Neural progenitor cell (in vitro differentiated cells): Measurements from ENCODE around the gene GPR162. TPM values are rescaled to one million over a fixed set of nuclear protein-coding genes. Genes with fewer than 3 reads are reported as not detected.

Experiments
- DNase-seq: peaks from one replicate; pipeline ENCODE4 v3.0.0-alpha.2; 2016; ENCODE audit warnings: low spot score
- H2AFZ ChIP-seq: fragments of 200-600 bp; sonication (generic); replicated peaks from 2 replicates; pipeline ENCODE4 v1.6.1; 2016; ENCODE audit warnings: antibody characterized with exemption
- H3F3A ChIP-seq: fragments of 200-600 bp; sonication (generic); 2 replicates; pipeline ENCODE4 v1.6.1; 2016; ENCODE audit warnings: antibody characterized with exemption, low read depth
- H3K27ac ChIP-seq: fragments of 200-600 bp; sonication (generic); 2 replicates; pipeline ENCODE4 v1.5.1; 2016; ENCODE audit warnings: mild to moderate bottlenecking
- H3K27me3 ChIP-seq: fragments of 200-600 bp; sonication (generic); 2 replicates; pipeline ENCODE4 v1.6.1; 2016; ENCODE audit warnings: mild to moderate bottlenecking, moderate library complexity
- H3K36me3 ChIP-seq: fragments of 200-600 bp; sonication (generic); 2 replicates; pipeline ENCODE4 v1.5.1; 2016
- H3K4me1 ChIP-seq: fragments of 200-600 bp; sonication (generic); 2 replicates; pipeline ENCODE4 v1.6.1; 2016; ENCODE audit warnings: mixed run types
- H3K4me2 ChIP-seq: fragments of 200-600 bp; sonication (generic); 2 replicates; pipeline ENCODE4 v1.6.1; 2016
- H3K4me3 ChIP-seq: fragments of 200-600 bp; sonication (generic); 2 replicates; pipeline ENCODE4 v1.5.1; 2016
- H3K79me2 ChIP-seq: fragments of 200-600 bp; sonication (generic); 2 replicates; pipeline ENCODE4 v1.6.1; 2016; ENCODE audit warnings: low read depth
- H3K9ac ChIP-seq: fragments of 200-600 bp; sonication (generic); 2 replicates; pipeline ENCODE4 v1.6.1; 2016
- H3K9me3 ChIP-seq: fragments of 200-600 bp; sonication (generic); 2 replicates; pipeline ENCODE4 v1.5.1; 2016; ENCODE audit warnings: low read depth
- H4K20me1 ChIP-seq: fragments of 200-600 bp; sonication (generic); 2 replicates; pipeline ENCODE4 v1.6.1; 2016; ENCODE audit warnings: low read depth
- H3K27ac Mint-ChIP-seq: 3 replicates; pipeline ENCODE4 v1.8.0; 2021; ENCODE audit warnings: mixed read lengths
- H3K27me3 Mint-ChIP-seq: 2 replicates; pipeline ENCODE4 v1.8.0; 2022; ENCODE audit warnings: low read depth, mild to moderate bottlenecking, inconsistent platforms, moderate library complexity, mixed read lengths; ENCODE audit not compliant: insufficient read depth
- H3K36me3 Mint-ChIP-seq: 3 replicates; pipeline ENCODE4 v1.8.0; 2021; ENCODE audit warnings: mixed read lengths
- H3K4me1 Mint-ChIP-seq: 3 replicates; pipeline ENCODE4 v1.8.0; 2021; ENCODE audit warnings: mixed read lengths
- H3K4me3 Mint-ChIP-seq: 3 replicates; pipeline ENCODE4 v1.8.0; 2021; ENCODE audit warnings: mild to moderate bottlenecking, moderate library complexity, mixed read lengths
- H3K9me3 Mint-ChIP-seq: 3 replicates; pipeline ENCODE4 v1.8.0; 2020; ENCODE audit warnings: mixed read lengths
- CTCF ChIP-seq: fragments of 200-600 bp; sonication (generic); IDR thresholded peaks from 2 replicates; pipeline ENCODE4 v1.5.1; 2017; ENCODE audit warnings: antibody characterized with exemption, mild to moderate bottlenecking
- EZH2 ChIP-seq: fragments of 200-600 bp; sonication (generic); IDR thresholded peaks from 2 replicates; pipeline ENCODE4 v1.6.1; 2017; ENCODE audit warnings: antibody characterized with exemption, mild to moderate bottlenecking, moderate library complexity
- EZH2phosphoT487 ChIP-seq: fragments of 200-600 bp; sonication (generic); IDR thresholded peaks from 2 replicates; pipeline ENCODE4 v1.6.1; 2017; ENCODE audit warnings: antibody characterized with exemption
- total RNA-seq: library from RNA; depleted of rRNA; stranded (reverse); fragments of >200 nt; gene quantifications from 2 replicates; pipeline ENCODE4 v1.2.3, GENCODE V29; 2015; ENCODE audit warnings: low replicate concordance

The GPR162 gene
- total RNA-seq, 1 donor from 2014 or later = 10.0 TPM

- Mint-ChIP-seq H3K4me3 (no peak overlapping the region), H3K9me3 (no peaks in the 10 kb centered on the region), H3K4me1 (peaks cover 27% of the 10 kb centered on the region), H3K36me3 (peaks cover 22% of the 10 kb centered on the region), H3K27me3 (peaks cover 2% of the 10 kb centered on the region), H3K27ac (no peak overlapping the region)
- H3K4me3 ChIP-seq = no peak overlapping the region
- no peaks in the 10 kb centered on the region for H3K79me2 ChIP-seq
- H3F3A ChIP-seq = peaks cover 61% of the 10 kb centered on the region
- no peak overlapping the region for H2AFZ ChIP-seq
- no peak for TF ChIP-seq CTCF
- no peak for TF ChIP-seq EZH2
- no peak for TF ChIP-seq EZH2phosphoT487
- H3K27me3 ChIP-seq = no peaks in the 10 kb centered on the region
- peaks cover 27% of the 10 kb centered on the region for H3K4me1 ChIP-seq
- no peak overlapping the region for H3K4me2 ChIP-seq
- no peak overlapping the region for H3K9ac ChIP-seq
- H4K20me1 ChIP-seq = peaks cover 72% of the 10 kb centered on the region
- DNase-seq = no peak
- peaks cover 4% of the 10 kb centered on the region for H3K36me3 ChIP-seq
- H3K27ac ChIP-seq = no peak overlapping the region
- H3K9me3 ChIP-seq = no peaks in the 10 kb centered on the region
These were observed 15.2 kb downstream of the GPR162 start for GRCh38 chr12:6836851-6837250.

DNA sequence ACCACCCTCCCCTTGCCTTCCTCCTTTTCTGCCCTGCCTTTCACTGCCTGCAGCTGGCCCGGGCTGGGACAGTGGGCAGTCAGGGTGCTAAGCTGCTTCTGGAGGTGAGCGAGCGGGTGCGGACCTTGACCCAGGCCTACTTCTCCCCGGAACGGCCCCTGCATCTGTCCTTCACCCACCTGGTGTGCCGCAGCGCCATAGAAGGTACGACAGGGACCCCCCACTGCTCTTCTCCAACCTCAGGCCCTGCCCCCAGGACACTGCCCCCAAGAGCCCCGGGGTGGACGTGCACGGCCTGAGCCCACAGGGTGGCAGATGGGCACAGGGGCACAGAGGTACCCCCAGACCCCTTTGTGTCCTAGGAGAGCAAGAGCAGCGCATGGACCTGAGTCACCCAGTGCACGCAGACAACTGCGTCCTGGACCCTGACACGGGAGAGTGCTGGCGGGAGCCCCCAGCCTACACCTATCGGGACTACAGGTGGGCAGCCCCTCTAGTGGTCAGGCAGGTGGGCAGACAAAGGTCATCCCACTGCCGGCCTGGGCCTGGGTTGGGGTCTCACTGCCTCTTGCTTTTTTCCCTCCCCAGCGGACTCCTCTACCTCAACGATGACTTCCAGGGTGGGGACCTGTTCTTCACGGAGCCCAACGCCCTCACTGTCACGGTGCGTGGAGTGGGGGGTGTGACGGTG, 15.9 kb downstream of the GPR162 start:
- no peaks in the 10 kb centered on the region for H3K9me3 Mint-ChIP-seq
- TF ChIP-seq EZH2phosphoT487 (no peak), EZH2 (no peak), CTCF (no peak)
- H4K20me1 ChIP-seq = peaks cover 72% of the 10 kb centered on the region
- no peak overlapping the region for H3K4me3 ChIP-seq
- H3K4me2 ChIP-seq = no peak overlapping the region
- no peaks in the 10 kb centered on the region for H3K27me3 Mint-ChIP-seq
- H3K36me3 Mint-ChIP-seq = peaks cover 18% of the 10 kb centered on the region
- DNase-seq = no peak
- no peaks in the 10 kb centered on the region for H3K9me3 ChIP-seq
- no peaks in the 10 kb centered on the region for H3K79me2 ChIP-seq
- no peaks in the 10 kb centered on the region for H3K27me3 ChIP-seq
- no peak overlapping the region for H3K9ac ChIP-seq
- no peak overlapping the region for H2AFZ ChIP-seq
- H3F3A ChIP-seq = peaks cover 61% of the 10 kb centered on the region
- no peaks in the 10 kb centered on the region for H3K36me3 ChIP-seq
- H3K4me1 ChIP-seq = peaks cover 27% of the 10 kb centered on the region
- H3K27ac Mint-ChIP-seq = no peak overlapping the region
- H3K4me3 Mint-ChIP-seq = no peak overlapping the region
- peaks cover 29% of the 10 kb centered on the region for H3K4me1 Mint-ChIP-seq
- no peak overlapping the region for H3K27ac ChIP-seq

- Histone ChIP-seq H2AFZ (no peak overlapping the region), H3K9me3 (no peaks in the 10 kb centered on the region), H3K27ac (peak overlapping the region; percentile 29), H3K4me2 (no peak overlapping the region), H3K27me3 (no peaks in the 10 kb centered on the region), H3K9ac (no peak overlapping the region), H4K20me1 (peaks cover 67% of the 10 kb centered on the region), H3K4me1 (peaks cover 27% of the 10 kb centered on the region), H3K79me2 (no peaks in the 10 kb centered on the region), H3K4me3 (no peak overlapping the region), H3K36me3 (no peaks in the 10 kb centered on the region), H3F3A (peaks cover 60% of the 10 kb centered on the region)
- DNase-seq = no peak
- TF ChIP-seq EZH2phosphoT487 (no peak), EZH2 (no peak)
- H3K4me3 Mint-ChIP-seq = no peak overlapping the region
- H3K4me1 Mint-ChIP-seq = peaks cover 29% of the 10 kb centered on the region
- no peak overlapping the region for H3K27ac Mint-ChIP-seq
- H3K9me3 Mint-ChIP-seq = no peaks in the 10 kb centered on the region
- H3K27me3 Mint-ChIP-seq = no peaks in the 10 kb centered on the region
- peaks cover 26% of the 10 kb centered on the region for H3K36me3 Mint-ChIP-seq
These were observed 17.2 kb downstream of the GPR162 start for GRCh38 chr12:6838854-6839253.

- no peaks in the 10 kb centered on the region for H3K79me2 ChIP-seq
- no peak overlapping the region for H3K4me3 Mint-ChIP-seq
- H3K9me3 Mint-ChIP-seq = no peaks in the 10 kb centered on the region
- peaks cover 4% of the 10 kb centered on the region for H3K27me3 Mint-ChIP-seq
- no peaks in the 10 kb centered on the region for H3K9me3 ChIP-seq
- H3K27me3 ChIP-seq = no peaks in the 10 kb centered on the region
- DNase-seq = peak; percentile 80
- H3K27ac ChIP-seq = peak overlapping the region; percentile 55
- H3F3A ChIP-seq = peaks cover 56% of the 10 kb centered on the region
- H3K4me1 ChIP-seq = peaks cover 27% of the 10 kb centered on the region
- H4K20me1 ChIP-seq = peaks cover 60% of the 10 kb centered on the region
- no peak overlapping the region for H3K4me3 ChIP-seq
- no peaks in the 10 kb centered on the region for H3K36me3 ChIP-seq
- peak overlapping the region; percentile 90 for H3K27ac Mint-ChIP-seq
- H3K4me2 ChIP-seq = peak overlapping the region; percentile 58
- TF ChIP-seq CTCF = no peak
- TF ChIP-seq EZH2phosphoT487 = no peak
- TF ChIP-seq EZH2 = no peak
- H2AFZ ChIP-seq = no peak overlapping the region
- no peak overlapping the region for H3K9ac ChIP-seq
- peaks cover 28% of the 10 kb centered on the region for H3K36me3 Mint-ChIP-seq
- peaks cover 29% of the 10 kb centered on the region for H3K4me1 Mint-ChIP-seq
These were observed 18.0 kb downstream of the GPR162 start for GRCh38 chr12:6839482-6840201.
